ENCODE data around the gene CCNA2.

CCNA2 gene

DNA sequence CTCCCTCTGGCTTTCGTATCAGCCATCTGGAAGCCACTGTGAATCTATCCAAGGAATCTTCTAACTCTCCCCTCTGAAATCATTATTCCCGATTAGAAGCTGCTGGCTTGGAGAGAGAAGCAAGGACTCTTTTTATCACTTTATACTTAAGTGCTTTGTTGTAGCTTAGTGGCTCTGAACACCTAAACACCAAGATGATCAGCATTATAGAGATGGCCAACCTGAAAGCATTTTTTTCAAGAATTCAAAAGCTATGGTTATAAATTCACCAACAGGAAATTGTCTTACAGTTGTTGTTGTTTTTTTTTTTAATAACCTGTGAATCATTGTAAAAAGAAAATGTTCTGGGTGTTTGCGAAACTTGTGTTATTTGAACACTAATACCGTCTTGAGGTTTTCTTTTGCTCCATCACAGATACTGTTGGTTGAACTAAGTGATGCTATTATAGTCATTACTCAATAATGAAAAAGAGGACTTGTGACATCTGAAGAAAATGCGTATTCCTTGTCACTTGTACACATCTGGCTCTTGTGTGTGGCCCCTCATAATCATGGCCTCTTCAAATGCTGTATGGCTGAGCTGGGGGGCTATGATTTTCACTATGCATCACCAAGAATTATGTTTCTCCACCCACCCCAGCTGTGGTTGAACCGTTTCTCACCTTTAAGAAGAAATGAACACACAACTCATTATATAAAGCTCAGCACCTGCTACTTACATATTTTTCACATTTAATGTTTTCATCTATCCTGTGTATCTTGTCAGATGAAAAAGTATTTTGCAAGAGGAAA, 46.9 kb downstream of the CCNA2 start:
- Mint-ChIP-seq H3K27ac (no peak overlapping the region), H3K4me1 (no peaks in the 10 kb centered on the region), H3K27me3 (peaks cover 25 to 42% of the 10 kb centered on the region in 2 donors), H3K9me3 (no peaks in the 10 kb centered on the region), H3K36me3 (no peaks in the 10 kb centered on the region), H3K4me3 (no peak overlapping the region)
- ATAC-seq (replicated peaks) (no peak), DNase-seq (no peak)

DNA sequence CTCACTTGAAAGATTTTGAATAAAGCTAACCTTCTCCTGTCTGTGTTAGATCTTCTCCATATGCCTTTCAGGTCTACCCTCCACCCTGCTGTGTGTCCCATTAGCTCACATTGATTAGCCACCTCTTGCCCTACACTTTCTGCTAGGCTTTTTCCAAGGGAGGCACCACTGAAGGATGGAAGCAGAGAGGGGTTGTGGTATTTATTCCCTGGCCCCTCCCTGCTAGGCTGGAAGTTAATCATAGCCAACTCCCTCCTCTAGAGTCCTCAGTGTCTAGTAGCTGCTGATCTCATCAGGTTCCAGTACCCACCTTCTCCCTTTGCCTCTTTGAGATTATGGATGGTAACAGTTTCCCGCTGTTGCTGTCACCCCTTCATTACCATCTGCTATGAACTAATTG, 49.8 kb downstream of the CCNA2 start:
- DNase-seq = no peak

DNA sequence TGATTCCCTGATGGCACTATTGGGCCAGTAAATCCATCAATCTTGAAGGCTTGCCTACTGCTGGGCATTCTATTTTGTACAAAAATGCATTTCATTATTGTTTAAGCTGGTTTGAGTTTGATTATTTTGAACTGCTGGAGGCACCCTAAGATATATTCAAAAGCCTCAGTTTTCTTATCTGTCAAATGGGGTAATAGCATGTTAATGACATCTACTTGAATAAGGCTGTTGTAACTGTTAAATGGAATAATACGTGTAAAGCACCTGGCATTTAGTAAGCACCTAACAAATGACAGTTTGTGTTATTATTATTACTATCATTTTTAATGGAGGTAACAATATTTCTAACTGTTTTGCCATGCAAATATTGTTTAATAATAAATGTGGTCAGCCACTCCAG, 51.8 kb downstream of the CCNA2 start:
- H3K27me3 Mint-ChIP-seq = peaks cover 32 to 45% of the 10 kb centered on the region in 2 donors
- no peak overlapping the region for H3K27ac Mint-ChIP-seq
- ATAC-seq (replicated peaks) = no peak
- H3K4me3 Mint-ChIP-seq = no peak overlapping the region
- H3K4me1 Mint-ChIP-seq = no peaks in the 10 kb centered on the region
- H3K9me3 Mint-ChIP-seq = no peaks in the 10 kb centered on the region
- no peak for DNase-seq
- H3K36me3 Mint-ChIP-seq = no peaks in the 10 kb centered on the region

More for the DNA sequence above, 49.8 kb downstream of the CCNA2 start:
- Mint-ChIP-seq H3K4me3 (no peak overlapping the region), H3K9me3 (no peaks in the 10 kb centered on the region), H3K36me3 (no peaks in the 10 kb centered on the region), H3K4me1 (no peaks in the 10 kb centered on the region), H3K27ac (no peak overlapping the region), H3K27me3 (peaks cover 19 to 46% of the 10 kb centered on the region in 2 donors)
- ATAC-seq (replicated peaks) = no peak

DNA sequence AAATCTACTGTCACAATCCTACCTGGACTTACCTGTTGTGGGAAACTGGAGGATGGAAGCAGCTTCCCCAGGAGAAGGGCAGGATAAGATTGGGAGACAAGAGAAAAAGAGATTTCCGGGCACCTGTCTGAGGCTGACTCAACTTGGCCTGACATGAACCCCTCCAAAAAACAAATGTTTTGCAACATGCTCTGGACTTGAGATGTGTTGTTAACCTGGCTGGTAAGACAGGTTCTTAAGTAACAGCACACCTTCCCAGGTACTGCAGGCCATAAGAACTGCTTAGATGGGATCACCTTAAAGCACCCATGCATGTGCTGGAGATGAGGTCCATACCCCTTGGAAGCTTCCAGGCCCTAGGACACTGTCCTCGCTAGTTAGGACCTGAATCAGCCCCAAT, 54.3 kb downstream of the CCNA2 start:
- peaks cover 40 to 58% of the 10 kb centered on the region in 2 donors for H3K27me3 Mint-ChIP-seq
- no peaks in the 10 kb centered on the region for H3K36me3 Mint-ChIP-seq
- ATAC-seq (replicated peaks) (no peak), DNase-seq (no peak)
- no peaks in the 10 kb centered on the region for H3K9me3 Mint-ChIP-seq
- no peak overlapping the region for H3K27ac Mint-ChIP-seq
- H3K4me1 Mint-ChIP-seq = peaks cover 6 to 12% of the 10 kb centered on the region in 2 donors
- H3K4me3 Mint-ChIP-seq = no peak overlapping the region

DNA sequence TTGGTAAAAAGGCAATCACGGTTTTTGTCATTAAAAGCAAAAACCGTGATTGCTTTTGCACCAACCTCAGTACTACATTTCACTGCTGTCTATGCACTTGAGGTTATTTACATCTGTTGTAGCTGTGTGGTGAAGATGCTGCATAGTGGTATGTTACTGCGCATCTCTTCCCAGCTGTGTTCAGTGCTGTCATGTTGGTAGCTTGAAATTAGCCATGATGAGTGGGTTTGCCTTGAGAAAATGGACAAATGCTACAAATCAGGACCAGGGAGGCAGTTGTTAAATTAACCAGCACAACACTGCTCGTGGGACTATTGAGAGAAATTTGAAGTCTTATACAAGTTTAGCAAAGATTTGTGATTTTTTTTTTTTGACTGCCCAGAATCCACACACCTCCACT, 56.5 kb downstream of the CCNA2 start:
- ATAC-seq (replicated peaks) = no peak
- H3K4me1 Mint-ChIP-seq = peaks cover 6 to 16% of the 10 kb centered on the region in 2 donors
- H3K27me3 Mint-ChIP-seq = peaks cover 57 to 63% of the 10 kb centered on the region in 2 donors
- H3K4me3 Mint-ChIP-seq = no peak overlapping the region
- H3K27ac Mint-ChIP-seq = no peak overlapping the region
- H3K9me3 Mint-ChIP-seq = no peaks in the 10 kb centered on the region
- no peak for DNase-seq
- H3K36me3 Mint-ChIP-seq = no peaks in the 10 kb centered on the region

Measured in stimulated activated naive B cell treated with anti-CD40 and anti-IgM and Interleukin-4, amounts not matched to agents 10 μg/mL and 1 μg/mL and 100 μg/mL, for 72 hours (primary cell).